ENCODE measurements around the gene TMEM37. TPM values are rescaled to one million over a fixed set of nuclear protein-coding genes. Genes with fewer than 3 reads are reported as not detected.

TMEM37 gene
- total RNA-seq, 1 experiment from 2014 or later = 9.6 TPM

- H3K9me3 Mint-ChIP-seq = no peaks in the 10 kb centered on the region
- no peaks in the 10 kb centered on the region for H3K27me3 Mint-ChIP-seq (ENCODE audit: low read depth)
- no peaks in the 10 kb centered on the region for H3K36me3 Mint-ChIP-seq
- no peak for DNase-seq (ENCODE audit: low spot score)
- ChIA-PET CTCF (interaction anchor here (0.6 kb wide), 1 partner anchor 172 kb away, joined by 4 read pairs; no protein-coding TSS in a partner anchor), POLR2A (no interaction called here)
- no peak overlapping the region for H3K4me3 Mint-ChIP-seq
- no peak for TF ChIP-seq SMAD3 (CRISPR knock-in tag; IDR thresholded peaks at IDR 0.05; ENCODE audit: borderline replicate concordance)
- no peak for TF ChIP-seq IRF1 (CRISPR knock-in tag; IDR thresholded peaks at IDR 0.05)
- TF ChIP-seq STAT6 (CRISPR knock-in tag; conservative IDR thresholded peaks at IDR 0.05; ENCODE audit: low read depth) = no peak
- no peak for TF ChIP-seq ZSCAN18 (CRISPR knock-in tag; IDR thresholded peaks at IDR 0.05)
- TF ChIP-seq KAT7 (CRISPR knock-in tag; IDR thresholded peaks at IDR 0.05; ENCODE audit: borderline replicate concordance) = no peak
- no peak for TF ChIP-seq NFATC4 (CRISPR knock-in tag; IDR thresholded peaks at IDR 0.05)
- TF ChIP-seq FOXK1 (CRISPR knock-in tag; IDR thresholded peaks at IDR 0.05) = no peak
- TF ChIP-seq MYBL2 (CRISPR knock-in tag; IDR thresholded peaks at IDR 0.05) = no peak
- TF ChIP-seq NR2C2 (CRISPR knock-in tag; IDR thresholded peaks at IDR 0.05) = no peak
- TF ChIP-seq GTF2I (CRISPR knock-in tag; conservative IDR thresholded peaks at IDR 0.05) = no peak
- ATAC-seq = peak; percentile 25; the same call in 1 of the 2 replicates
- H3K4me1 Mint-ChIP-seq = peaks cover 16% of the 10 kb centered on the region
- H3K27ac Mint-ChIP-seq = no peak overlapping the region
Observed at GRCh38 chr2:119469661-119470297, 38.1 kb downstream of the TMEM37 start.

GRCh38 chr2:119472749-119473148, 41.1 kb downstream of the TMEM37 start:
- POLR2A ChIA-PET = no interaction called here
- H3K4me1 Mint-ChIP-seq = peaks cover 25% of the 10 kb centered on the region
- DNase-seq (ENCODE audit: low spot score) (no peak), ATAC-seq (no peak)
- no peaks in the 10 kb centered on the region for H3K9me3 Mint-ChIP-seq
- CTCF ChIA-PET = interaction anchor here (1.2 kb wide), 1 partner anchor 161 kb away, joined by 4 read pairs; no protein-coding TSS in a partner anchor
- H3K27ac Mint-ChIP-seq = no peak overlapping the region
- no peaks in the 10 kb centered on the region for H3K36me3 Mint-ChIP-seq
- no peaks in the 10 kb centered on the region for H3K27me3 Mint-ChIP-seq (ENCODE audit: low read depth)
- no peak overlapping the region for H3K4me3 Mint-ChIP-seq
- no peak for TF ChIP-seq USF2 (CRISPR knock-in tag; IDR thresholded peaks at IDR 0.05)
- no peak for TF ChIP-seq MYBL2 (CRISPR knock-in tag; IDR thresholded peaks at IDR 0.05)
- no peak for TF ChIP-seq NR1H2 (CRISPR knock-in tag; IDR thresholded peaks at IDR 0.05)
- TF ChIP-seq NFATC4 (CRISPR knock-in tag; IDR thresholded peaks at IDR 0.05) = no peak
- no peak for TF ChIP-seq ZNF416 (CRISPR knock-in tag; IDR thresholded peaks at IDR 0.05)
- TF ChIP-seq TP53 (CRISPR knock-in tag; IDR thresholded peaks at IDR 0.05) = no peak
- TF ChIP-seq ZNF396 (CRISPR knock-in tag; IDR thresholded peaks at IDR 0.05; ENCODE audit: borderline replicate concordance) = no peak
- TF ChIP-seq E2F5 (CRISPR knock-in tag; IDR thresholded peaks at IDR 0.05) = no peak
- TF ChIP-seq HMGA2 (CRISPR knock-in tag; IDR thresholded peaks at IDR 0.05) = no peak
- no peak for TF ChIP-seq ERG (CRISPR knock-in tag; IDR thresholded peaks at IDR 0.05)
- no peak for TF ChIP-seq E2F4 (CRISPR knock-in tag; IDR thresholded peaks at IDR 0.05; ENCODE audit: borderline replicate concordance, low read depth)
- no peak for TF ChIP-seq PREB (CRISPR knock-in tag; IDR thresholded peaks at IDR 0.05; ENCODE audit: borderline replicate concordance)
- no peak for TF ChIP-seq ZNF423 (CRISPR knock-in tag; IDR thresholded peaks at IDR 0.05)
- no peak for TF ChIP-seq ATF6 (CRISPR knock-in tag; IDR thresholded peaks at IDR 0.05)

Data from WTC11 (cell line).